ENCODE measurements around the gene THSD1.
"Not testable (repeated sequence)": the region's sequence is repeated elsewhere in the genome, so short reads cannot be mapped to it uniquely, and the experiment has no call there.

DNA sequence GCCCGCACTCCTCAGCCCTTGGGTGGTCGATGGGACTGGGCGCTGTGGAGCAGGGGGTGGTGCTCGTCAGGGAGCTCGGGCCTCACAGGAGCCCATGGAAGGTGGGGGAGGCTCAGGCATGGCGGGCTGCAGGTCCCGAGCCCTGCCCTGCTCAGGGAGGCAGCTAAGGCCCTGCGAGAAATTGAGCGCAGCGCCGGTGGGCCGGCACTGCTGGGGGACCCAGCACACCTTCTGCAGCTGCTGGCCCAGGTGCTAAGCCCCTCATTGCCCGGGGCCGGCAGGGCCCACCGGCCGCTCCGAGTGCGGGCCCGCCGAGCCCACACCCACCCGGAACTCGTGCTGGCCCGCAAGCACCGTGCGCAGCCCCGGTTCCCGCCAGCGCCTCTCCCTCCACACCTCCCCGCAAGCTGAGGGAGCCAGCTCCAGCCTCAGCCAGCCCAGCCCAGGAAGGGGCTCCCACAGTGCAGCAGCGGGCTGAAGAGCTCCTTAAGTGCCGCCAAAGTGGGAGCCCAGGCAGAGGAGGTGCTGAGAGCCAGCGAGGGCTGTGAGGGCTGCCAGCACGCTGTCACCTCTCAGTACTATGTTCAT is 2.2 kb upstream of the THSD1 start:
- TF ChIP-seq POLR2A (IDR thresholded peaks at IDR 0.05): not testable (repeated sequence)
- TF ChIP-seq, protein P1, sequence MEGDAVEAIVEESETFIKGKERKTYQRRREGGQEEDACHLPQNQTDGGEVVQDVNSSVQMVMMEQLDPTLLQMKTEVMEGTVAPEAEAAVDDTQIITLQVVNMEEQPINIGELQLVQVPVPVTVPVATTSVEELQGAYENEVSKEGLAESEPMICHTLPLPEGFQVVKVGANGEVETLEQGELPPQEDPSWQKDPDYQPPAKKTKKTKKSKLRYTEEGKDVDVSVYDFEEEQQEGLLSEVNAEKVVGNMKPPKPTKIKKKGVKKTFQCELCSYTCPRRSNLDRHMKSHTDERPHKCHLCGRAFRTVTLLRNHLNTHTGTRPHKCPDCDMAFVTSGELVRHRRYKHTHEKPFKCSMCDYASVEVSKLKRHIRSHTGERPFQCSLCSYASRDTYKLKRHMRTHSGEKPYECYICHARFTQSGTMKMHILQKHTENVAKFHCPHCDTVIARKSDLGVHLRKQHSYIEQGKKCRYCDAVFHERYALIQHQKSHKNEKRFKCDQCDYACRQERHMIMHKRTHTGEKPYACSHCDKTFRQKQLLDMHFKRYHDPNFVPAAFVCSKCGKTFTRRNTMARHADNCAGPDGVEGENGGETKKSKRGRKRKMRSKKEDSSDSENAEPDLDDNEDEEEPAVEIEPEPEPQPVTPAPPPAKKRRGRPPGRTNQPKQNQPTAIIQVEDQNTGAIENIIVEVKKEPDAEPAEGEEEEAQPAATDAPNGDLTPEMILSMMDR (IDR thresholded peaks at IDR 0.05): not testable (repeated sequence)

Data from esophagus squamous epithelium (tissue), 4 donors.